Subcutaneous adipose tissue (tissue), 4 donors: ENCODE data around the gene CASTOR1. TPM values are rescaled to one million over a fixed set of nuclear protein-coding genes. Genes with fewer than 3 reads are reported as not detected.

Experiments
- CTCF ChIP-seq: fragments of 450-650 bp; IDR thresholded peaks from one replicate; pipeline ENCODE4 v1.5.1; 2016; ENCODE audit warnings: low read depth, mild to moderate bottlenecking, control low read depth, antibody characterized with exemption, moderate library complexity
- total RNA-seq, 4 donors: library from RNA; depleted of rRNA; stranded (reverse); fragments of >200 nt; gene quantifications; one replicate each; pipeline ENCODE4 v1.1.0, GENCODE V29; 2016

CASTOR1 gene
- total RNA-seq, 4 donors from 2014 or later, result 8.5 to 26.9 (median 12.8) TPM

GRCh38 chr22:30249049-30250038, 40.0 kb downstream of the CASTOR1 start:
- TF ChIP-seq CTCF, result no peak

GRCh38 chr22:30248484-30248883, 40.8 kb downstream of the CASTOR1 start:
- TF ChIP-seq CTCF, result no peak

- TF ChIP-seq CTCF, result no peak
Observed at GRCh38 chr22:30247974-30248373, 41.3 kb downstream of the CASTOR1 start.

- no peak for TF ChIP-seq CTCF
Observed at GRCh38 chr22:30247561-30247960, 41.7 kb downstream of the CASTOR1 start.

GRCh38 chr22:30246814-30247376, 42.4 kb downstream of the CASTOR1 start:
- TF ChIP-seq CTCF, result no peak

- TF ChIP-seq CTCF, result no peak
Observed at GRCh38 chr22:30245985-30246813, 43.1 kb downstream of the CASTOR1 start, which contains the start of gene LIF. LIF (minus strand) TSS chr22:30246759; CDS start chr22:30246695, 64 bp downstream.
